Large intestine (tissue), 3 donors: ENCODE results near the gene CYP4F11. TPM values are rescaled to one million over a fixed set of nuclear protein-coding genes. Genes with fewer than 3 reads are reported as not detected.
"Not testable (repeated sequence)": the region's sequence is repeated elsewhere in the genome, so short reads cannot be mapped to it uniquely, and the experiment has no call there.

ENCODE experiments used
- DNase-seq, 2 donors: peaks; one replicate each; pipeline versions ENCODE4 v3.0.0 to v3.0.0-alpha.2; 2013
- H3K27ac ChIP-seq: one replicate; pipeline ENCODE4 v1.5.1; 2013; ENCODE audit warnings: low read length
- H3K27me3 ChIP-seq: 2 replicates; pipeline ENCODE4 v1.6.1; 2013; ENCODE audit warnings: low read length; ENCODE audit not compliant: control insufficient read depth, insufficient read depth
- H3K36me3 ChIP-seq: 2 replicates; pipeline ENCODE4 v1.6.1; 2013; ENCODE audit warnings: low read length; ENCODE audit not compliant: control insufficient read depth, insufficient read depth
- H3K4me1 ChIP-seq: one replicate; pipeline ENCODE4 v1.6.1; 2013; ENCODE audit warnings: low read length; ENCODE audit not compliant: control insufficient read depth, insufficient read depth
- H3K4me3 ChIP-seq: one replicate; pipeline ENCODE4 v1.5.1; 2013; ENCODE audit warnings: low read length
- H3K9me3 ChIP-seq: one replicate; pipeline ENCODE4 v1.6.1; 2013; ENCODE audit warnings: mild to moderate bottlenecking, low read depth, low read length, moderate library complexity; ENCODE audit not compliant: control insufficient read depth
- WGBS: methylation state at CpG from one replicate; pipeline ENCODE4 v1.1.5; 2013; ENCODE audit warnings: low lambda C conversion rate; ENCODE audit not compliant: insufficient coverage; 5-methylcytosine and 5-hydroxymethylcytosine counted together
- polyA plus RNA-seq: library from polyadenylated mRNA; unstranded; fragments of 120-200 nt; gene quantifications from one replicate; pipeline ENCODE4 v1.2.1, GENCODE V29; 2013

CYP4F11 gene
- polyA plus RNA-seq, 1 donor: 0.18 TPM

- Histone ChIP-seq H3K4me1 (no peaks in the 10 kb centered on the region), H3K4me3 (no peak overlapping the region), H3K27ac (no peak overlapping the region), H3K36me3 (no peaks in the 10 kb centered on the region), H3K9me3 (no peaks in the 10 kb centered on the region), H3K27me3 (no peaks in the 10 kb centered on the region)
- WGBS: 76% methylated on average over 3 of the region's 3 CpGs
- DNase-seq: no peak
Observed at GRCh38 chr19:15885167-15885566, 49.2 kb downstream of the CYP4F11 start.

GRCh38 chr19:15883329-15883728 is 51.0 kb downstream of the CYP4F11 start:
- H3K4me3 ChIP-seq, H3K9me3 ChIP-seq, DNase-seq, H3K36me3 ChIP-seq, H3K27me3 ChIP-seq, H3K27ac ChIP-seq, H3K4me1 ChIP-seq: not testable (repeated sequence)
- WGBS: 83% methylated on average over 1 of the region's 3 CpGs

GRCh38 chr19:15874821-15875474 is 59.4 kb downstream of the CYP4F11 start:
- Histone ChIP-seq H3K4me1 (no peaks in the 10 kb centered on the region), H3K27ac (no peak overlapping the region), H3K4me3 (no peak overlapping the region), H3K27me3 (no peaks in the 10 kb centered on the region), H3K9me3 (no peaks in the 10 kb centered on the region), H3K36me3 (no peaks in the 10 kb centered on the region)
- 60% methylated on average over 1 of the region's 4 CpGs for WGBS
- DNase-seq: no peak

GRCh38 chr19:15873771-15874170 is 60.6 kb downstream of the CYP4F11 start:
- H3K4me1 ChIP-seq, H3K4me3 ChIP-seq, H3K27ac ChIP-seq, H3K9me3 ChIP-seq, H3K27me3 ChIP-seq, DNase-seq, H3K36me3 ChIP-seq: not testable (repeated sequence)
- no CpG with 5 or more reads among the region's 6 CpGs for WGBS

GRCh38 chr19:15871570-15871969 is 62.8 kb downstream of the CYP4F11 start:
- WGBS: no CpG with 5 or more reads among the region's 11 CpGs
- no peaks in the 10 kb centered on the region for H3K4me1 ChIP-seq
- H3K27ac ChIP-seq: no peak overlapping the region
- DNase-seq: peak in 1 of 2 donors; percentile 20
- H3K27me3 ChIP-seq: no peaks in the 10 kb centered on the region
- no peaks in the 10 kb centered on the region for H3K9me3 ChIP-seq
- no peaks in the 10 kb centered on the region for H3K36me3 ChIP-seq
- no peak overlapping the region for H3K4me3 ChIP-seq

GRCh38 chr19:15869873-15870272 is 64.5 kb downstream of the CYP4F11 start:
- WGBS: no CpG with 5 or more reads among the region's 9 CpGs
- Histone ChIP-seq H3K4me1 (no peaks in the 10 kb centered on the region), H3K9me3 (no peaks in the 10 kb centered on the region), H3K4me3 (no peak overlapping the region), H3K27ac (no peak overlapping the region), H3K36me3 (no peaks in the 10 kb centered on the region), H3K27me3 (no peaks in the 10 kb centered on the region)
- no peak for DNase-seq

GRCh38 chr19:15869109-15869555 is 65.2 kb downstream of the CYP4F11 start:
- no peaks in the 10 kb centered on the region for H3K4me1 ChIP-seq
- H3K27me3 ChIP-seq: no peaks in the 10 kb centered on the region
- 0% methylated on average over 1 of the region's 3 CpGs for WGBS
- DNase-seq: peak; percentile 9 to 30
- no peaks in the 10 kb centered on the region for H3K36me3 ChIP-seq
- H3K4me3 ChIP-seq: no peak overlapping the region
- no peaks in the 10 kb centered on the region for H3K9me3 ChIP-seq
- H3K27ac ChIP-seq: no peak overlapping the region

- no peaks in the 10 kb centered on the region for H3K36me3 ChIP-seq
- no peaks in the 10 kb centered on the region for H3K9me3 ChIP-seq
- H3K4me3 ChIP-seq: no peak overlapping the region
- peaks cover 7% of the 10 kb centered on the region for H3K27me3 ChIP-seq
- WGBS: 57% methylated on average over 2 of the region's 5 CpGs
- no peaks in the 10 kb centered on the region for H3K4me1 ChIP-seq
- no peak for DNase-seq
- H3K27ac ChIP-seq: no peak overlapping the region
Observed at GRCh38 chr19:15866636-15867035, 67.7 kb downstream of the CYP4F11 start.

GRCh38 chr19:15864824-15865223 is 69.5 kb downstream of the CYP4F11 start:
- no peak overlapping the region for H3K4me3 ChIP-seq
- WGBS: no CpG with 5 or more reads among the region's 5 CpGs
- H3K4me1 ChIP-seq: no peaks in the 10 kb centered on the region

GRCh38 chr19:15863272-15863671 is 71.1 kb downstream of the CYP4F11 start:
- no peaks in the 10 kb centered on the region for H3K36me3 ChIP-seq
- peaks cover 7% of the 10 kb centered on the region for H3K27me3 ChIP-seq
- no peaks in the 10 kb centered on the region for H3K4me1 ChIP-seq
- H3K9me3 ChIP-seq: no peaks in the 10 kb centered on the region
- no CpG with 5 or more reads among the region's 8 CpGs for WGBS
- no peak for DNase-seq
- H3K27ac ChIP-seq: no peak overlapping the region
- H3K4me3 ChIP-seq: no peak overlapping the region

More at GRCh38 chr19:15864824-15865223, 69.5 kb downstream of the CYP4F11 start:
- Histone ChIP-seq H3K27me3 (peaks cover 7% of the 10 kb centered on the region), H3K36me3 (no peaks in the 10 kb centered on the region), H3K27ac (no peak overlapping the region), H3K9me3 (no peaks in the 10 kb centered on the region)
- DNase-seq: no peak

- no peaks in the 10 kb centered on the region for H3K36me3 ChIP-seq
- H3K4me3 ChIP-seq: no peak overlapping the region
- H3K27ac ChIP-seq: no peak overlapping the region
- WGBS: no CpG with 5 or more reads among the region's 7 CpGs
- no peaks in the 10 kb centered on the region for H3K4me1 ChIP-seq
- no peak for DNase-seq
- peaks cover 7% of the 10 kb centered on the region for H3K27me3 ChIP-seq
- H3K9me3 ChIP-seq: no peaks in the 10 kb centered on the region
Observed at GRCh38 chr19:15862444-15862843, 71.9 kb downstream of the CYP4F11 start.
